Measurements from ENCODE around the gene VN1R5.

DNA sequence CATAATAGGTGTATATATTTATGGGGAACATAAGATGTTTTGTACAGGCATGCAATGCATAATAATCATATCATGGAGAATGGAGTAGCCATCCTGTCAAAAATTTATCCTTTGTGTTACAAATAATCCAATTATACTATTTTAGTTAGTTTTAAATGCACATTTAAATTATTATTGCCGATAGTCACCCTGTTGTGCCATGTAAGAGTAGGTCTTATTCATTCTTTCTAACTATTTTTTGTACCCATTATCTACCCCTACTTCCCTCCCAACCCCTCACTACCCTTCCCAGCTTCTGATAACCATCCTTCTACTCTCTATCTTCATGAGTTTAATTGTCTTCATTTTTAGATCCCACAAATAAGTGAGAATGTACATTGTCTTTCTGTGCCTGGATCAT is 8.3 kb upstream of the VN1R5 start:
- TF ChIP-seq POLR2AphosphoS5 (IDR thresholded peaks at IDR 0.05; ENCODE audit: low read depth, low read length) (no peak), POLR2A (IDR thresholded peaks at IDR 0.05; ENCODE audit: low read depth, low read length) (no peak), TAF1 (IDR thresholded peaks at IDR 0.05; ENCODE audit: borderline replicate concordance, low read depth, low read length) (no peak)
